Stimulated activated naive B cell treated with anti-CD40 and anti-IgM and Interleukin-4, amounts not matched to agents 10 μg/mL and 1 μg/mL and 100 μg/mL, for 72 hours (primary cell): ENCODE results near the gene ITGB2.
A peak's percentile ranks its signal among the peaks of the same experiment; 100 is the strongest.

Experiments
- ATAC-seq, 2 donors: fragments of 150-1000 bp; cut with Tn5 transposase; replicated peaks; 2 replicates each; pipeline ENCODE4 v1.10.0; 2021; ENCODE audit warnings: moderate library complexity in 1 of 2
- DNase-seq: peaks from one replicate; pipeline ENCODE4 v3.0.0; 2021
- H3K27ac Mint-ChIP-seq: one replicate; pipeline ENCODE4 v1.8.0; 2022; ENCODE audit warnings: mild to moderate bottlenecking, mixed read lengths
- H3K27me3 Mint-ChIP-seq, 2 donors: one replicate each; pipeline ENCODE4 v1.8.0; 2022; ENCODE audit warnings: mixed read lengths in 2 of 2
- H3K36me3 Mint-ChIP-seq, 2 donors: one replicate each; pipeline ENCODE4 v1.8.0; 2022; ENCODE audit warnings: mixed read lengths in 2 of 2, mild to moderate bottlenecking in 1 of 2
- H3K4me1 Mint-ChIP-seq, 2 donors: one replicate each; pipeline ENCODE4 v1.8.0; 2022; ENCODE audit warnings: mixed read lengths in 2 of 2, mild to moderate bottlenecking in 1 of 2
- H3K4me3 Mint-ChIP-seq, 2 donors: one replicate each; pipeline ENCODE4 v1.8.0; 2022; ENCODE audit warnings: mild to moderate bottlenecking in 2 of 2, mixed read lengths in 2 of 2, moderate library complexity in 1 of 2
- H3K9me3 Mint-ChIP-seq, 2 donors: one replicate each; pipeline ENCODE4 v1.8.0; 2022; ENCODE audit warnings: mixed read lengths in 2 of 2, mild to moderate bottlenecking in 1 of 2

The ITGB2 gene

GRCh38 chr21:44958471-44959191, 37.9 kb upstream of the ITGB2 start:
- Mint-ChIP-seq H3K27ac (no peak overlapping the region), H3K4me1 (peaks cover 12 to 16% of the 10 kb centered on the region in 2 donors), H3K9me3 (no peaks in the 10 kb centered on the region), H3K4me3 (no peak overlapping the region), H3K36me3 (peaks cover 60 to 82% of the 10 kb centered on the region in 2 donors), H3K27me3 (no peaks in the 10 kb centered on the region)
- DNase-seq, result no peak
- no peak for ATAC-seq

- ATAC-seq, result no peak
- no peak for DNase-seq
- Mint-ChIP-seq H3K27me3 (no peaks in the 10 kb centered on the region), H3K4me1 (peaks cover 12 to 22% of the 10 kb centered on the region in 2 donors), H3K27ac (no peak overlapping the region), H3K9me3 (no peaks in the 10 kb centered on the region), H3K4me3 (no peak overlapping the region), H3K36me3 (peaks cover 57 to 82% of the 10 kb centered on the region in 2 donors)
These were observed 37.3 kb upstream of the ITGB2 start for GRCh38 chr21:44957901-44958451.

GRCh38 chr21:44957047-44957831, 36.5 kb upstream of the ITGB2 start:
- Mint-ChIP-seq H3K27me3 (no peaks in the 10 kb centered on the region), H3K27ac (no peak overlapping the region), H3K4me3 (no peak overlapping the region), H3K36me3 (peaks cover 58 to 83% of the 10 kb centered on the region in 2 donors), H3K9me3 (no peaks in the 10 kb centered on the region), H3K4me1 (peaks cover 19 to 30% of the 10 kb centered on the region in 2 donors)
- DNase-seq, result no peak
- no peak for ATAC-seq

DNA sequence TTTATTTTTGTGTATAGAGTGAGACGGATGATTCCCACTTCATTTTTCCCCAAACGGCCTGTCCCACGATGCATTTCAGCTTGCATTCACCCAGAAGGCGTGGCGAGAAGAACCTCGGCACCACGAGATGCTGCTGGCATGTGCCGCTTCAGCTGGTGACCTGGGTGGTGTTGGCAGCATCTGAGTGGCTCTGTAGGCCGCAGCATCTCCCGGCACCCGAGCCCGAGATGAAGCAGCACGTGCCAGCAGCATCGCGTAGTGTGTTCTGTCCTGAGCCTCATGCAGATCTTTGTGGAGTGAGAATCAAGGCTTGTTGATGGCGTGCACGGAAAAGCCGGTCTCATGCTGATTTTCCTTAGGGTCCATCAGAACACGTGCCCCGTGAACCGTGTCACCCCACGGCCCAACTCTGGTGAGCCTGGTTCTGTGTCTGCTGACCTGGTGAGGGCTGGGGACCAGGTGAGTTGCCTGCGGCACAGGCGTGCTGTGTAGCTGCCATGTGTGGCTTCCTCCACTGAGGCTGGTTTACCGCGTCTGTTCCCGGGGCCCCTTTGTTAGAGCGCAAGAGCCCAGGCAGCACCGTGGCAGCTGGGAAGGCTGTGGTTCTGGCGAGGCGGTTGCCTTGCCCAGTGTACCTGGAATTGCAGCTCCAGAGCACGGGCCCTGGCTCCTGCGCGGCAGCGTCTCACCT, 35.8 kb upstream of the ITGB2 start:
- ATAC-seq (no peak), DNase-seq (no peak)
- Mint-ChIP-seq H3K27me3 (no peaks in the 10 kb centered on the region), H3K4me3 (no peak overlapping the region), H3K36me3 (peaks cover 57 to 77% of the 10 kb centered on the region in 2 donors), H3K4me1 (peaks cover 23 to 37% of the 10 kb centered on the region in 2 donors), H3K9me3 (no peaks in the 10 kb centered on the region), H3K27ac (no peak overlapping the region)

DNA sequence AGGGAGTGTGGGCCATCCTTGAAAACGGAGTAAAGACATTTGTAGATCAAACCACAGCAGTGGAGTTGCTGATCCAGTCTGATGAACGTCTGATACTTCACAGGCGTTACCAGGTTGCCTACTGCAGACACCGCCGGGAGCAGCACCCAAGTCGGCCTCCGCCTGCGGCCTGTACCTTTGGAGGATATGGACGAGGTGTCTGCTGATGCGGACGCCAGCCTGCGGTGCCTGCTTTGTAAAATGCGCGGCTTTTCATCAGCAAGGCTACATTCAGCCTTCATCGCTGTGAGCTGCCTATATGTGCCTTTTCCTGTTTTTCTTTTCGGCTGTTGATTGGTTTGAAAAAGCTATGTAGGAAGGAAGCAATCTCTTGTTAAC, 35.1 kb upstream of the ITGB2 start:
- peaks cover 56 to 76% of the 10 kb centered on the region in 2 donors for H3K36me3 Mint-ChIP-seq
- no peaks in the 10 kb centered on the region for H3K27me3 Mint-ChIP-seq
- no peak overlapping the region for H3K4me3 Mint-ChIP-seq
- peaks cover 28 to 44% of the 10 kb centered on the region in 2 donors for H3K4me1 Mint-ChIP-seq
- no peaks in the 10 kb centered on the region for H3K9me3 Mint-ChIP-seq
- H3K27ac Mint-ChIP-seq, result no peak overlapping the region
- DNase-seq (no peak), ATAC-seq (no peak)

DNA sequence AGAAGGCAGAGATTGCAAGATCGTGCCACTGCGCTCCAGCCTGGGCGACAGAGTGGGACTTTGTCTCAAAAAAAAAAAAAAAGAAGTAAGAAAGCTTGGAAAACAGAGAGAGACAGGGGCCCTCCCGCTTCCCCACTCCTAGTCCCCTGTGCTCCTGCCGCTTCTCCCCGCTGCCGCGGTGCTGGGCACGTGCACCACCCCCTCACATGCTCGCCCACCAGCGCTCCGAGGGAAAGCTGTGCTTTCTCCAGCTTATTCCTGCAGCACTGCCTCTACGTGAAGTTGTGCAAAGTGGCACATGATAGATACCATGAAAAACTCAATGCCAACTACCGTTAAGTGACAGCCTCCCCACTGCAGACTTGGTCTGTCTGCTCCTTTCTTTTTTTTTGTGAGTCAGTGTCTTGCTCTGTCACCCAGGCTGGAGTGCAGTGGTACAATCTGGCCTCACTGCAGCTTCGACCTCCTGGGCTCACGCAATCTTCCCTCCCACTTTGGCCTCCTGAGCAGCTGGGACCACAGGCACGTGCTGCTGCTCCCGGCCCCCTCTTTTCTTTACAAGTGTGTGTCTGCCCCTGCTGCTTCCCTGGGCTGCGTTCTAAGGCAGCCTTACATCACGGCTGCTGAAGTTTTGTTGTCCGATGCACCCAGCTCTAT, 34.6 kb upstream of the ITGB2 start:
- Mint-ChIP-seq H3K27me3 (no peaks in the 10 kb centered on the region), H3K36me3 (peaks cover 51 to 70% of the 10 kb centered on the region in 2 donors), H3K4me1 (peaks cover 30 to 46% of the 10 kb centered on the region in 2 donors), H3K27ac (no peak overlapping the region), H3K4me3 (no peak overlapping the region), H3K9me3 (no peaks in the 10 kb centered on the region)
- DNase-seq (no peak), ATAC-seq (no peak)

- peaks cover 51 to 69% of the 10 kb centered on the region in 2 donors for H3K36me3 Mint-ChIP-seq
- H3K27ac Mint-ChIP-seq, result no peak overlapping the region
These were observed 33.6 kb upstream of the ITGB2 start for GRCh38 chr21:44954281-44954771.

DNA sequence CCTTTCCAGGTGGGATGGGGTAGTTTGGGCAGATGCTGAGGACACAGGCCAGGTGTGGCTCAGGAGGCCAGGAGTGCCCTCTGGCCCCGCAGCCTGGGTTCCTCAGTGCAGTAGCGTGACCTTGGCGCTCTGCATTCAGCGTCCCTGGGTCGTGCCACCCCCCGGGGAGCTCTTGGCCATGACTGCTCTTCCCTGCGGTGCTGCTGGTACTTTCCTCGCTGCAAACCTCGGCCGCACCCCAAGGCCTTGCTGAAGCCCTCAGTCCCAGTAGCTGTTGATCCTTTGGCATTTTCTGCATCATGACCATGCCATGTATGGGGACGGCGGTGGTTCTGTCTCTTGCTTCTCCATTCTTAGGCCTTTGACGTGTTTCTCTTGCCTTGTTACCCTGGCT, 32.9 kb upstream of the ITGB2 start:
- Mint-ChIP-seq H3K36me3 (peaks cover 48 to 63% of the 10 kb centered on the region in 2 donors), H3K4me1 (peaks cover 38 to 60% of the 10 kb centered on the region in 2 donors)

More at GRCh38 chr21:44954281-44954771, 33.6 kb upstream of the ITGB2 start:
- H3K27me3 Mint-ChIP-seq, result no peaks in the 10 kb centered on the region
- no peaks in the 10 kb centered on the region for H3K9me3 Mint-ChIP-seq
- ATAC-seq (no peak), DNase-seq (no peak)
- H3K4me3 Mint-ChIP-seq, result no peak overlapping the region
- H3K4me1 Mint-ChIP-seq, result peaks cover 36 to 55% of the 10 kb centered on the region in 2 donors

DNA sequence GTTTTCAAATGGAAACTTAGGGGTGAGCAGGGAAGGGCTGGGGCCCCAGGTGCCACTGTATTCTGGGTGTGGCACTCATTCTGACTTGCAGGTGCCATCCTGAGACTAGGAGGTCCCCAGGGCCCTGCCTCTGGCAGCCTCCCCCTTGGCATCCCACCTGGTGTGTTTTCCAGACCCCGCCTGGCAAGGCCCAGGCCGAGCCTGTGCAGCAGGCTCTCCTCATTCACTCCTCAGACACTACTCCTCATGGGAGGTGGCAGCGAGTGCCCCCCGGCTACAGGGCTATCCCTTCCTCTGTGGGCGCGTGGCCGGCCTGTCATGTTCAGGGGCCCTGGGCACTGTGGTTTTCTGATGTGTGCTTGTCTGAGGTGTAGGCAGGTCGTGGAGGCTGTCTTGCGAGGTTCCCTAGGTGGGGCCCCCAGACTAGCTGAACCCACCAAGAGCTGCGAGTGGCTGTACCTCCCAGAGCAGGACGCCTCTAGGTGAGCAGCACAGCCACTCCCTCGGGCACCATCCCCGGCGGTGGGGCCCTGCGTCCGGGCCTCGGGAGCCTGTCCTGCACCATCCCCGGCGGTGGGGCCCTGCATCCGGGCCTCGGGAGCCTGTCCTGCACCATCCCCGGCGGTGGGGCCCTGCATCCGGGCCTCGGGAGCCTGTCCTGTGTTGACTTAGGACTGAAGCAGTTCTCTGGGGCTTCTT, 32.4 kb upstream of the ITGB2 start:
- DNase-seq, result no peak
- H3K9me3 Mint-ChIP-seq, result no peaks in the 10 kb centered on the region
- ATAC-seq, result no peak
- H3K4me1 Mint-ChIP-seq, result peaks cover 38 to 60% of the 10 kb centered on the region in 2 donors
- H3K36me3 Mint-ChIP-seq, result peaks cover 43 to 62% of the 10 kb centered on the region in 2 donors
- no peaks in the 10 kb centered on the region for H3K27me3 Mint-ChIP-seq
- H3K27ac Mint-ChIP-seq, result peak overlapping the region; percentile 88
- peak overlapping the region in 1 of 2 donors; percentile 53 for H3K4me3 Mint-ChIP-seq

More for the DNA sequence above, 32.9 kb upstream of the ITGB2 start:
- no peaks in the 10 kb centered on the region for H3K27me3 Mint-ChIP-seq
- DNase-seq (no peak), ATAC-seq (no peak)
- H3K9me3 Mint-ChIP-seq, result no peaks in the 10 kb centered on the region
- no peak overlapping the region for H3K27ac Mint-ChIP-seq
- H3K4me3 Mint-ChIP-seq, result no peak overlapping the region

- H3K27ac Mint-ChIP-seq, result peak overlapping the region; percentile 88
- DNase-seq (no peak), ATAC-seq (peak; percentile 65)
- H3K27me3 Mint-ChIP-seq, result no peaks in the 10 kb centered on the region
- peaks cover 39 to 62% of the 10 kb centered on the region in 2 donors for H3K36me3 Mint-ChIP-seq
- no peaks in the 10 kb centered on the region for H3K9me3 Mint-ChIP-seq
- H3K4me1 Mint-ChIP-seq, result peaks cover 38 to 59% of the 10 kb centered on the region in 2 donors
- H3K4me3 Mint-ChIP-seq, result peak overlapping the region; percentile 32 to 53
These were observed 31.6 kb upstream of the ITGB2 start for GRCh38 chr21:44952116-44952928.

- Mint-ChIP-seq H3K4me3 (no peak overlapping the region), H3K27ac (no peak overlapping the region), H3K36me3 (peaks cover 36 to 57% of the 10 kb centered on the region in 2 donors), H3K27me3 (no peaks in the 10 kb centered on the region), H3K9me3 (no peaks in the 10 kb centered on the region), H3K4me1 (peaks cover 38 to 56% of the 10 kb centered on the region in 2 donors)
- no peak for ATAC-seq
- no peak for DNase-seq
These were observed 30.7 kb upstream of the ITGB2 start for GRCh38 chr21:44951186-44951915.

DNA sequence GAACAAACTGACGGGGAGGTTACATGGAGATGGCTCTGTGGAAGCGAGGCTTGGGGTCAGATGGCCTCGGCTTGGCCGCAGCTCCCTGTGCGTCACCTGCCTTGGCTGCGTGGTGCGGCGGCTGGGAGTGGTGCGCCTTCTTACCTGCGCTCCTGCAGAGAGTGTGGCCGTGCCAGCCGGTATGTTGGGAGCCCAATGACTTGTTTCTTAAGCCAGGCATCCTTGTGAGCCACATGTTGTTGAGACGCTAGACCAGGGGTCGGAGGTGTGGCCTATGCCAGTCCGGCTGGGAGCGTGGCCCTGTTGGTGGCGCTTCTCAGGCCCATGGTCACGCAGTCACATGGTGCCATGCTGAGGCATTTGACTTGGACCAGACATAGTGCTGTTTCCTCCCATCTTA, 29.7 kb upstream of the ITGB2 start:
- no peaks in the 10 kb centered on the region for H3K27me3 Mint-ChIP-seq
- H3K36me3 Mint-ChIP-seq, result peaks cover 37 to 56% of the 10 kb centered on the region in 2 donors
- no peak overlapping the region for H3K27ac Mint-ChIP-seq
- H3K4me3 Mint-ChIP-seq, result no peak overlapping the region
- H3K9me3 Mint-ChIP-seq, result no peaks in the 10 kb centered on the region
- ATAC-seq (no peak), DNase-seq (no peak)
- peaks cover 40 to 66% of the 10 kb centered on the region in 2 donors for H3K4me1 Mint-ChIP-seq
